Measurements from ENCODE around the gene C16orf87. TPM values are rescaled to one million over a fixed set of nuclear protein-coding genes. Genes with fewer than 3 reads are reported as not detected.
"Not testable (repeated sequence)": the region's sequence is repeated elsewhere in the genome, so short reads cannot be mapped to it uniquely, and the experiment has no call there.

The C16orf87 gene
- polyA plus RNA-seq, 10 donors: 21.1 to 33.2 (median 25.4) TPM

GRCh38 chr16:46803373-46803772 is 27.6 kb downstream of the C16orf87 start:
- DNase-seq: no peak

- DNase-seq: peak in 1 of 3 donors; percentile 32
Measured at GRCh38 chr16:46801428-46802049, 29.4 kb downstream of the C16orf87 start.

- no peak for DNase-seq
Measured at GRCh38 chr16:46800494-46800893, 30.5 kb downstream of the C16orf87 start.

- no peak for DNase-seq
Measured at GRCh38 chr16:46797501-46797900, 33.5 kb downstream of the C16orf87 start.

- no peak for DNase-seq
Measured at GRCh38 chr16:46796764-46797269, 34.2 kb downstream of the C16orf87 start.

- no peak for DNase-seq
Measured at GRCh38 chr16:46793841-46794240, 37.1 kb downstream of the C16orf87 start.

GRCh38 chr16:46790599-46791270 is 40.2 kb downstream of the C16orf87 start:
- no peak for DNase-seq

- DNase-seq: peak; percentile 34 to 75 (median 40)
Measured at GRCh38 chr16:46789499-46790414, 41.2 kb downstream of the C16orf87 start.

GRCh38 chr16:46788891-46789474 is 42.0 kb downstream of the C16orf87 start:
- DNase-seq: no peak

GRCh38 chr16:46787909-46788308 is 43.1 kb downstream of the C16orf87 start:
- no peak for DNase-seq

GRCh38 chr16:46785076-46785845 is 45.7 kb downstream of the C16orf87 start:
- DNase-seq: no peak

GRCh38 chr16:46784569-46784968 is 46.4 kb downstream of the C16orf87 start:
- DNase-seq: not testable (repeated sequence)

GRCh38 chr16:46783800-46784199 is 47.2 kb downstream of the C16orf87 start:
- DNase-seq: no peak

GRCh38 chr16:46782320-46782719 is 48.7 kb downstream of the C16orf87 start:
- no peak for DNase-seq

- no peak for DNase-seq
Measured at GRCh38 chr16:46777804-46778203, 53.2 kb downstream of the C16orf87 start.

- DNase-seq: no peak
Measured at GRCh38 chr16:46775214-46775613, 55.8 kb downstream of the C16orf87 start.

- DNase-seq: no peak
Measured at GRCh38 chr16:46774743-46775177, 56.2 kb downstream of the C16orf87 start.

- DNase-seq: no peak
Measured at GRCh38 chr16:46772463-46772862, 58.5 kb downstream of the C16orf87 start.

- DNase-seq: no peak
Measured at GRCh38 chr16:46768809-46769208, 62.2 kb downstream of the C16orf87 start.

GRCh38 chr16:46765050-46765449 is 65.9 kb downstream of the C16orf87 start:
- DNase-seq: no peak

GRCh38 chr16:46763147-46763546 is 67.8 kb downstream of the C16orf87 start:
- peak in 1 of 3 donors; percentile 15 for DNase-seq

Data from muscle of back (tissue), 11 donors.